ENCODE measurements around the gene ZNF200. TPM values are rescaled to one million over a fixed set of nuclear protein-coding genes. Genes with fewer than 3 reads are reported as not detected.
"Not testable (repeated sequence)": the region's sequence is repeated elsewhere in the genome, so short reads cannot be mapped to it uniquely, and the experiment has no call there.

Gene ZNF200
- total RNA-seq, 1 experiment from 2014 or later = 14.9 TPM

- DNase-seq (ENCODE audit: low read depth) = no peak
These were observed 18.0 kb upstream of the ZNF200 start for GRCh38 chr16:3252967-3253366.

GRCh38 chr16:3249451-3249850 is 14.5 kb upstream of the ZNF200 start:
- no peak for DNase-seq (ENCODE audit: low read depth)

- no peak for DNase-seq (ENCODE audit: low read depth)
These were observed 14.1 kb upstream of the ZNF200 start for GRCh38 chr16:3249020-3249419.

GRCh38 chr16:3248596-3248995 is 13.6 kb upstream of the ZNF200 start:
- DNase-seq (ENCODE audit: low read depth) = no peak

- DNase-seq (ENCODE audit: low read depth) = no peak
These were observed 11.9 kb upstream of the ZNF200 start for GRCh38 chr16:3246876-3247275.

- no peak for DNase-seq (ENCODE audit: low read depth)
These were observed 11.0 kb upstream of the ZNF200 start for GRCh38 chr16:3246002-3246401.

- DNase-seq (ENCODE audit: low read depth) = peak; percentile 72
These were observed 8.9 kb upstream of the ZNF200 start for GRCh38 chr16:3243882-3244281.

GRCh38 chr16:3242709-3243108 is 7.8 kb upstream of the ZNF200 start:
- no peak for DNase-seq (ENCODE audit: low read depth)

- peak; percentile 65 for DNase-seq (ENCODE audit: low read depth)
These were observed 6.8 kb upstream of the ZNF200 start for GRCh38 chr16:3241761-3242160.

- peak; percentile 89 for DNase-seq (ENCODE audit: low read depth)
These were observed 1.1 kb upstream of the ZNF200 start for GRCh38 chr16:3235856-3236669.

- DNase-seq (ENCODE audit: low read depth) = no peak
These were observed 458 bp downstream of the ZNF200 start for GRCh38 chr16:3234543-3234856.

- no peak for DNase-seq (ENCODE audit: low read depth)
These were observed 10.9 kb downstream of the ZNF200 start for GRCh38 chr16:3223913-3224515.

- DNase-seq (ENCODE audit: low read depth) = no peak
These were observed 14.1 kb downstream of the ZNF200 start for GRCh38 chr16:3220839-3221238.

GRCh38 chr16:3216263-3216640 is 18.7 kb downstream of the ZNF200 start:
- DNase-seq (ENCODE audit: low read depth) = no peak

- DNase-seq (ENCODE audit: low read depth) = no peak
These were observed 19.2 kb downstream of the ZNF200 start for GRCh38 chr16:3215601-3216262.

- DNase-seq (ENCODE audit: low read depth) = no peak
These were observed 19.9 kb downstream of the ZNF200 start for GRCh38 chr16:3214904-3215600.

- DNase-seq (ENCODE audit: low read depth) = no peak
These were observed 22.4 kb downstream of the ZNF200 start for GRCh38 chr16:3212567-3212966.

- no peak for DNase-seq (ENCODE audit: low read depth)
These were observed 23.0 kb downstream of the ZNF200 start for GRCh38 chr16:3212006-3212405.

- DNase-seq (ENCODE audit: low read depth) = no peak
These were observed 27.6 kb downstream of the ZNF200 start for GRCh38 chr16:3207086-3207953.

GRCh38 chr16:3205939-3206338 is 29.0 kb downstream of the ZNF200 start:
- not testable (repeated sequence) for DNase-seq (ENCODE audit: low read depth)

- no peak for DNase-seq (ENCODE audit: low read depth)
These were observed 31.9 kb downstream of the ZNF200 start for GRCh38 chr16:3202903-3203539.

Data from RPMI7951 (cell line).